Islet precursor cell (in vitro differentiated cells): ENCODE measurements around the gene WDFY4.

Experiments
- DNase-seq: peaks from one replicate; pipeline ENCODE4 v3.0.0-alpha.2; 2018

The WDFY4 gene

GRCh38 chr10:48932831-48933664, 248.4 kb downstream of the WDFY4 start:
- DNase-seq, result peak; percentile 41

- peak; percentile 53 for DNase-seq
Measured at GRCh38 chr10:48934672-48935501, 250.2 kb downstream of the WDFY4 start.

- DNase-seq, result no peak
Measured at GRCh38 chr10:48935577-48935976, 250.9 kb downstream of the WDFY4 start.

GRCh38 chr10:48937796-48938195, 253.1 kb downstream of the WDFY4 start:
- DNase-seq, result peak; percentile 12

GRCh38 chr10:48938281-48938680, 253.6 kb downstream of the WDFY4 start:
- DNase-seq, result peak; percentile 42

GRCh38 chr10:48938990-48939536, 254.4 kb downstream of the WDFY4 start:
- peak; percentile 43 for DNase-seq

GRCh38 chr10:48939790-48940325, 255.2 kb downstream of the WDFY4 start, which contains the start of gene LRRC18:
Gene LRRC18 (minus strand): TSS chr10:48939840. CDS start chr10:48914155, 25,685 bp downstream.
- DNase-seq, result peak; percentile 23

GRCh38 chr10:48940372-48940771, 255.7 kb downstream of the WDFY4 start:
- DNase-seq, result peak; percentile 22

GRCh38 chr10:48940958-48941357, 256.3 kb downstream of the WDFY4 start:
- peak; percentile 35 for DNase-seq

GRCh38 chr10:48941427-48942075, 256.9 kb downstream of the WDFY4 start:
- DNase-seq, result peak; percentile 31

GRCh38 chr10:48943096-48943495, 258.4 kb downstream of the WDFY4 start:
- peak; percentile 30 for DNase-seq

- DNase-seq, result peak; percentile 28
Measured at GRCh38 chr10:48944171-48944570, 259.5 kb downstream of the WDFY4 start.

- DNase-seq, result no peak
Measured at GRCh38 chr10:48945441-48946130, 260.9 kb downstream of the WDFY4 start.

GRCh38 chr10:48946332-48946731, 261.7 kb downstream of the WDFY4 start:
- no peak for DNase-seq

- DNase-seq, result no peak
Measured at GRCh38 chr10:48946891-48947500, 262.3 kb downstream of the WDFY4 start.

GRCh38 chr10:48947690-48948469, 263.2 kb downstream of the WDFY4 start:
- no peak for DNase-seq

GRCh38 chr10:48948470-48949037, 263.9 kb downstream of the WDFY4 start:
- DNase-seq, result no peak

- DNase-seq, result no peak
Measured at GRCh38 chr10:48951707-48952106, 267.0 kb downstream of the WDFY4 start.

- no peak for DNase-seq
Measured at GRCh38 chr10:48957361-48958151, 272.9 kb downstream of the WDFY4 start.
